ENCODE data around the gene NKAIN2.
A peak's percentile ranks its signal among the peaks of the same experiment; 100 is the strongest.

NKAIN2 gene

GRCh38 chr6:124869416-124869815 is 1065.8 kb downstream of the NKAIN2 start:
- H3K36me3 ChIP-seq = no peaks in the 10 kb centered on the region
- no peak overlapping the region for H3K4me3 ChIP-seq
- no peak overlapping the region for H3K27ac ChIP-seq
- no peaks in the 10 kb centered on the region for H3K9me3 ChIP-seq
- intact Hi-C loops (cut with DNase I; ENCODE audit: low total_unique reads) = loop anchor here (5.0 kb wide), 1 partner anchor 258 kb away; no protein-coding TSS in a partner anchor
- H3K27me3 ChIP-seq = no peaks in the 10 kb centered on the region
- H3K4me1 ChIP-seq = peaks cover 0 to 7% (median 0%) of the 10 kb centered on the region in 4 donors
- TF ChIP-seq CTCF (IDR thresholded peaks at IDR 0.05) = no peak
- no peak for DNase-seq

DNA sequence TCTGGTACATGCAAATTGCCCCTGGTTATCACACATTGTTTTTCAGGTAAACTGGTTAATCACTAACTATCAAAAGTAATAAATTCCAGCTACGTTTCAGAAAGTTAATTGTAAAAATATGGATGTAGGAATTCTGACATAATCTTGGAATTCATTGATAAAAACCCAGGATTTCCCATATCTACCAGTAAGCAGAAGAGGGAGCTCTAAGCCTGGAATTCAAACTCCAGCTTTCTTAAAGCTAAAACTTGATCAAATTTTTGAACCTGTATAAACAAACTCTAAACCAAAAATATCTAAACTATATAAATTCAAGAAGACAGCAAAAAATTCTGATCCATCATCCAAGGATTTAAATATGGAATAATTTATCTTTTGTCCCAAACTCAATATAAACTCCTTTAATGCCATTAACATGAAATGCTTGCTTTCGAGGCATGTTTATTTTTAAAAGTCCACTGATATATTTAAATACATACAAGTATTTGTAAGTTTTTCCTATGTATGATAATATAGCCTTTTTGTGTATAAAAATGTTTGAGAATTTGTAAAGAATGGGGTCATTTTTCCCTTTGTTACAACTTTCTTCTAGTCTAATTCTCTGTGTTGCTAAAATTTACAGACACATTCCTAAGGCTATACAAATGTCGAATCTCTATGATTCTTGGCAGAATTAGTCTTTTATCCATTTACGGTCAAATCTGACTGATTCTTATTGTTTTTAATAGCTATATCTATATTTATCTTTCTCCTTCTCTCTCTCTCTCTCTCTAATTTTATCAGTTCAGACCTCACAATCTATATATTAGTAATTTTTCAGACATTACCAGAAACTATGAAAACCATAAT is 1067.2 kb downstream of the NKAIN2 start:
- intact Hi-C loops (cut with DNase I; ENCODE audit: low total_unique reads) = loop anchor here (5.0 kb wide), 1 partner anchor 241 kb away; no protein-coding TSS in a partner anchor
- Histone ChIP-seq H3K9me3 (no peaks in the 10 kb centered on the region), H3K27ac (no peak overlapping the region), H3K27me3 (no peaks in the 10 kb centered on the region), H3K4me3 (no peak overlapping the region), H3K36me3 (no peaks in the 10 kb centered on the region), H3K4me1 (peaks cover 0 to 7% (median 0%) of the 10 kb centered on the region in 4 donors)
- peak; percentile 70 to 79 for TF ChIP-seq CTCF (IDR thresholded peaks at IDR 0.05)
- DNase-seq = no peak

GRCh38 chr6:124872361-124873065 is 1068.8 kb downstream of the NKAIN2 start:
- DNase-seq = no peak
- H3K27ac ChIP-seq = no peak overlapping the region
- no peaks in the 10 kb centered on the region for H3K9me3 ChIP-seq
- H3K4me3 ChIP-seq = no peak overlapping the region
- no peaks in the 10 kb centered on the region for H3K36me3 ChIP-seq
- H3K27me3 ChIP-seq = no peaks in the 10 kb centered on the region
- no peak for TF ChIP-seq CTCF (IDR thresholded peaks at IDR 0.05)
- intact Hi-C loops (cut with DNase I; ENCODE audit: low total_unique reads) = loop anchor here (5.0 kb wide), 1 partner anchor 240 kb away; no protein-coding TSS in a partner anchor
- peaks cover 0 to 7% (median 0%) of the 10 kb centered on the region in 4 donors for H3K4me1 ChIP-seq

DNA sequence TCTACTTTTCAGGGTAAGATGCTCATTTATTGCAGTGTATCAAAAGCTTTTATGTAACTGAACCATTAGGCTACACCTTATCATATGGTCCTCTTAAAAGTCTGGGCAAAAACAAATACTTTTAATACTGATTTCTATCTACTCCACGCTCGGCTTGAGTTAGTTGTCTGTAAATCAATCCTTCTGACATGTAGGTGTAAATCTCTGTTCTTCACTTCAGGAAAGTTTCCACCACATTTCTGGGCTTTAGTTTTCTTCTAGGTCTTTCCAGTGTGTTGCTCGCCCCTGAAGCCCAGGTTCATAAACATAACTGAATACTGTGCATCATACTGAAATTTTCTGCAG is 1069.4 kb downstream of the NKAIN2 start:
- H3K27ac ChIP-seq = no peak overlapping the region
- H3K27me3 ChIP-seq = no peaks in the 10 kb centered on the region
- TF ChIP-seq CTCF (IDR thresholded peaks at IDR 0.05) = no peak
- DNase-seq = no peak
- no peaks in the 10 kb centered on the region for H3K9me3 ChIP-seq
- no peak overlapping the region for H3K4me3 ChIP-seq
- intact Hi-C loops (cut with DNase I; ENCODE audit: low total_unique reads) = loop anchor here (5.0 kb wide), 1 partner anchor 239 kb away; no protein-coding TSS in a partner anchor
- H3K4me1 ChIP-seq = peaks cover 0 to 7% (median 0%) of the 10 kb centered on the region in 4 donors
- no peaks in the 10 kb centered on the region for H3K36me3 ChIP-seq

Data from tibial artery (tissue), 4 donors.